Measurements from ENCODE around the gene NDUFS3. TPM values are rescaled to one million over a fixed set of nuclear protein-coding genes. Genes with fewer than 3 reads are reported as not detected.
A peak's percentile ranks its signal among the peaks of the same experiment; 100 is the strongest.

The NDUFS3 gene
- total RNA-seq, 1 experiment from 2014 or later: 120 TPM

GRCh38 chr11:47599902-47600301 lies 21.0 kb downstream of the NDUFS3 start:
- intact Hi-C loops (cut with micrococcal nuclease): no loop called here
- no peaks in the 10 kb centered on the region for H3K9me3 ChIP-seq (ENCODE audit: low read length)
- H3K27ac ChIP-seq (ENCODE audit: low read length): no peak overlapping the region
- no peaks in the 10 kb centered on the region for H3K4me1 ChIP-seq (ENCODE audit: insufficient read depth, low read length)
- H3K27me3 ChIP-seq (ENCODE audit: low read length): no peaks in the 10 kb centered on the region
- no peaks in the 10 kb centered on the region for H3F3A ChIP-seq (ENCODE audit: low read length, unreplicated experiment)
- no peaks in the 10 kb centered on the region for H4K20me1 ChIP-seq (ENCODE audit: low read length)
- TF ChIP-seq EZH2 (IDR thresholded peaks at IDR 0.05; ENCODE audit: low read length, unreplicated experiment): no peak
- no peak for TF ChIP-seq EZH2phosphoT487 (IDR thresholded peaks at IDR 0.05; ENCODE audit: borderline replicate concordance, low read length)
- TF ChIP-seq CTCF (conservative IDR thresholded peaks at IDR 0.05; ENCODE audit: low read depth, low read length): no peak
- no peak for DNase-seq
- no peak overlapping the region for H2AFZ ChIP-seq (ENCODE audit: low read length)
- POLR2A ChIA-PET (ENCODE audit: unreplicated experiment): no interaction called here
- no peaks in the 10 kb centered on the region for H3K79me2 ChIP-seq (ENCODE audit: low read length)
- H3K9ac ChIP-seq (ENCODE audit: low read length): no peak overlapping the region
- no peaks in the 10 kb centered on the region for H3K36me3 ChIP-seq (ENCODE audit: low read depth, low read length)
- H3K4me2 ChIP-seq (ENCODE audit: low read length): no peak overlapping the region
- no peak for ATAC-seq
- CTCF ChIA-PET: no interaction called here
- no peaks in the 10 kb centered on the region for H3K9me2 ChIP-seq (replicated peaks; ENCODE audit: low read length)
- BruUV-seq (replicated peaks): no TSS peak
- no peak overlapping the region for H3K4me3 ChIP-seq (ENCODE audit: low read length)

GRCh38 chr11:47603295-47603694 lies 24.4 kb downstream of the NDUFS3 start:
- Histone ChIP-seq H3K36me3 (ENCODE audit: low read depth, low read length) (no peaks in the 10 kb centered on the region), H3K4me1 (ENCODE audit: insufficient read depth, low read length) (no peaks in the 10 kb centered on the region), H3K9me2 (replicated peaks; ENCODE audit: low read length) (no peaks in the 10 kb centered on the region), H3K79me2 (ENCODE audit: low read length) (no peaks in the 10 kb centered on the region), H3K27me3 (ENCODE audit: low read length) (no peaks in the 10 kb centered on the region), H3K4me3 (ENCODE audit: low read length) (no peak overlapping the region), H3K9ac (ENCODE audit: low read length) (no peak overlapping the region), H3K27ac (ENCODE audit: low read length) (no peak overlapping the region), H4K20me1 (ENCODE audit: low read length) (no peaks in the 10 kb centered on the region), H2AFZ (ENCODE audit: low read length) (no peak overlapping the region), H3K4me2 (ENCODE audit: low read length) (no peak overlapping the region), H3K9me3 (ENCODE audit: low read length) (no peaks in the 10 kb centered on the region), H3F3A (ENCODE audit: low read length, unreplicated experiment) (no peaks in the 10 kb centered on the region)
- ATAC-seq: peak; percentile 69
- POLR2A ChIA-PET (ENCODE audit: unreplicated experiment): no interaction called here
- BruUV-seq (replicated peaks): no TSS peak
- intact Hi-C loops (cut with micrococcal nuclease): no loop called here
- CTCF ChIA-PET: no interaction called here
- no peak for TF ChIP-seq EZH2phosphoT487 (IDR thresholded peaks at IDR 0.05; ENCODE audit: borderline replicate concordance, low read length)
- no peak for TF ChIP-seq CTCF (conservative IDR thresholded peaks at IDR 0.05; ENCODE audit: low read depth, low read length)
- no peak for TF ChIP-seq EZH2 (IDR thresholded peaks at IDR 0.05; ENCODE audit: low read length, unreplicated experiment)
- DNase-seq: peak; percentile 19

- no peak for DNase-seq
- ChIA-PET POLR2A (ENCODE audit: unreplicated experiment) (interaction anchor here (0.7 to 0.8 kb wide), 2 partner anchors 246 to 660 kb away, joined by 3 to 8 read pairs; no protein-coding TSS in a partner anchor), CTCF (no interaction called here)
- Histone ChIP-seq H3K4me1 (ENCODE audit: insufficient read depth, low read length) (no peaks in the 10 kb centered on the region), H3K27me3 (ENCODE audit: low read length) (no peaks in the 10 kb centered on the region), H3F3A (ENCODE audit: low read length, unreplicated experiment) (no peaks in the 10 kb centered on the region), H3K4me2 (ENCODE audit: low read length) (no peak overlapping the region), H3K9ac (ENCODE audit: low read length) (no peak overlapping the region), H4K20me1 (ENCODE audit: low read length) (no peaks in the 10 kb centered on the region), H3K9me2 (replicated peaks; ENCODE audit: low read length) (no peaks in the 10 kb centered on the region), H3K79me2 (ENCODE audit: low read length) (no peaks in the 10 kb centered on the region), H3K4me3 (ENCODE audit: low read length) (no peak overlapping the region), H3K36me3 (ENCODE audit: low read depth, low read length) (no peaks in the 10 kb centered on the region), H2AFZ (ENCODE audit: low read length) (no peak overlapping the region), H3K27ac (ENCODE audit: low read length) (no peak overlapping the region), H3K9me3 (ENCODE audit: low read length) (no peaks in the 10 kb centered on the region)
- intact Hi-C loops (cut with micrococcal nuclease): no loop called here
- no TSS peak for BruUV-seq (replicated peaks)
- ATAC-seq: no peak
- TF ChIP-seq CTCF (conservative IDR thresholded peaks at IDR 0.05; ENCODE audit: low read depth, low read length) (no peak), EZH2phosphoT487 (IDR thresholded peaks at IDR 0.05; ENCODE audit: borderline replicate concordance, low read length) (no peak), EZH2 (IDR thresholded peaks at IDR 0.05; ENCODE audit: low read length, unreplicated experiment) (no peak)
Observed at GRCh38 chr11:47605921-47606320, 27.0 kb downstream of the NDUFS3 start.

Measured in PC-3 (cell line).